ENCODE measurements around the gene NDUFA7. TPM values are rescaled to one million over a fixed set of nuclear protein-coding genes. Genes with fewer than 3 reads are reported as not detected.
A peak's percentile ranks its signal among the peaks of the same experiment; 100 is the strongest.
"Not testable (repeated sequence)": the region's sequence is repeated elsewhere in the genome, so short reads cannot be mapped to it uniquely, and the experiment has no call there.

Gene NDUFA7
- polyA plus RNA-seq, 1 donor = 43.6 TPM

DNA sequence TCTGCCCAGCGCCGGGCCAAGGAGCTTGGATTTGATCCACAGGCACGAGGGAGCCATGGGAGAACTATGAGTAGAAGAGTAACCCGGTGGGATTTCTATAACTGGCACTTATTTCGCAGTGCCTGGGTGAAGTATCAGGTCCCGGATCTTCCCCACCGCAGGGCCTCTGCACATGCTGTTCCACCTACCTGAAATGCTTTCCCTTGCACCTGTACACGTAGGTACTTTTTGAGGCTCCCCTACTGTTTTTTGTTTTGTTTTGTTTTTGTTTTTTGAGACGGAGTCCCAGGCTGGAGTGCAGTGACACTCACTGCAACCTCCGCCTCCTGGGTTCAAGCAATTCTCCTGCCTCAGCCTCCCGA lies 22.3 kb upstream of the NDUFA7 start:
- DNase-seq = no peak

DNA sequence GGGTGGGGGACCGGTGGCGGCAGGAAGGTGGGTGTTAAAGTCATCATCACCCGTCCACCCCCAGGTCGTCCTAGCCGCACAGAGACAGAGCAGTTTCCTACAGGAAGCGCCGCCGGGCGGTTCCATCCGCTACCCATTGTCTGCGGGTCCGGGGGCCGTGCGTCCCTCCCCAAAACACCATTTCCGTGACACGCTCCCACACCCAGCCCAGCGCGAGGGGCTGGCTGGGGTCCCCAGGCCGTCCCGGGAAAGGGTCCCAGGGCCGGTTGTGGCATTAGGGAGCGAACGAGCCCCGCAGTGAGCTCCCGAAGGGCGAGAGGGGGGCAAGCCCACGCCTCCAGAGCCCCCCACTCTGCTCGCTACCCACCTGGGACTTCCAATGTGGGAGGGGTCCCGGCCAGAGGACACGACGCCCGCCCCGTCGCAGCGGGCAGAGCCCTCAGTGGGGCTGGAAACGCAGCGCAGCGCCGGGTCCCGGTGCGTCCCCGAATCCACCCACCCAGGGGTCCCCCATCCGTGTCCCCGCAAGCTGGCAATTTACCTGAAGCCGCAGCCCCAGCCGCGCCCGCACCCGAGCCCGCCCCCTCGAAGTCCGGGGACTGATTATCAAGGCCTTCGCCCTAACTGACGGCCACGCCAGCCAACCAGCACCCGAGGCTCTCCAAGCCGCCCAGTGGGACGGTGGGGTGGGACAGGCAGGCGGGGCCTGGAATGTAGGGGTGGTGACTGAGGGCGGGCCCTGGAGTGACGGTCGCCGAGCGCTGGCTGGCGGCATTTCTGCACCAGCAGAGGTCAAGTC lies 21.7 kb upstream of the NDUFA7 start, which contains the start of gene KANK3:
TSS of gene KANK3 (minus strand) at position 579 of the 799 bp plus-strand sequence. CDS start 5,434 bp downstream, outside the sequence.
- DNase-seq = peak; percentile 93

DNA sequence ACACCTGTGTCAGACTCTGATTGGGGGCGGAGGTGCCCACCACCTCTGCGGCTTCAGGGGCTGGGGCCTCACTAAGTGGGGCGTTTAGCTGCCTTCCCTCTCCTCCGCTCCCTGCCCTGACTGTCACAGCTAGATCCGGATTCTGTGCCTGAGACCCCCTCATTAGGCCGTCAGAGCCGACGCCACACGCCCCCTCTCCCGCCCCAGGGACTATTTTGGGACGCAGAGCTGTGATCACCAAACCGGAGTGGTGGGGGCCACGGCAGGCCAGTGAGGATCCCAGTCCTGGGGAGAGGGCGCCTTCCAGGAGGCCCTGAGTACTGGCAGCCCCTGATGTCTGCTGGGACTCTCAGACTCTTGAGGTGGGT lies 21.1 kb upstream of the NDUFA7 start:
- no peak for DNase-seq

DNA sequence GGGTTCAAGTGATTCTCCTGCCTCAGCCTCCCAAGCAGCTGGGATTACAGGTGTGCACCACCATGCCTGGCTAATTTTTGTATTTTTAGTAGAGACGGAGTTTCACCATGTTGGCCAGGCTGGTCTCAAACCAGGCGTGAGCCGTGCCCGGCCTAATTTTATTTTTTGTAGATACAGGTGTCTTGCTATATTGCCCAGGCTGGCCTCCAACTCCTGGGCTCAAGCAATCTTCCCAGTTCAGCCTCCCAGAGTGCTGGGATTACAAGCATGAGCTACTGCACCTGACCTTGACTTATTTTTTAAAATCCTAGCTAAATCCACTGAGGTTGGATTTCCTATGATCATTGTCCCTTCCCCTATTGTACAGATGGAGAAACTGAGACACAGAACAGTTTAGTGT lies 20.3 kb upstream of the NDUFA7 start:
- DNase-seq = not testable (repeated sequence)

DNA sequence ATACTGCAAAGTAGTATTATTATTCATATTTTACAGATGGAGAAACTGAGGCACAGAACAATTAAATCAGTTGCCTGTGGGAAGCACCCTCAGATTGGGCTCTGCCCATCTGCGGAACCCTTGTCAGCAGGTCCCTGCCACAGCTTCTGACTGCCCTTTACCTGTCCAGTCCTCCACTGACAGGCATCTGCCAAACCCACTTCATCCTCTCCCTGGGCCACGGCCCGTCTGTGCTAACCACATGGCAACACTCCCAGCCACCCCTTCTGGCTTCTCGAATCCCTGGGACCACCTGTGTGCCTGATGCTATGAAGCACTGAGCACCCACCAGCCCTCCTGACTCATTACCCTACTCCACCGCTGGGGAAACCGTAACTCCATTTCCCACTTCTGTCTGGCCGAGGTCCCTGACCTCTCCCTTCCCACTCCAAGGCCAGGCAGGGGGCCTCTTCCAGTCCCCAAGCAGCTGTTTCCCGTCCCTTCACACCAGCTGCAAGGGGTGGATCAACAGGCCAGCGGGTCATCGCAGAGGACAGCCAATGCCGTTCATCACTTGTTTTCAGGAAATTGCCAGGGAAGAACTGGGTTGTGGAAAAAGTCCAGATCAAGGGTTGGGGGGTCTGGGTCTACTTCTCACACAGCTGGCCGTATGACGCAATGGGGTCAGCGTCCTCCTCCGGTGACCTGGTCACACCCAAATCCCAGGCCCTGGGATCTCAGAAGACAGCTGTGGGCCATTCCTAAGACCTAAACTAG lies 19.3 kb upstream of the NDUFA7 start:
- no peak for DNase-seq

DNA sequence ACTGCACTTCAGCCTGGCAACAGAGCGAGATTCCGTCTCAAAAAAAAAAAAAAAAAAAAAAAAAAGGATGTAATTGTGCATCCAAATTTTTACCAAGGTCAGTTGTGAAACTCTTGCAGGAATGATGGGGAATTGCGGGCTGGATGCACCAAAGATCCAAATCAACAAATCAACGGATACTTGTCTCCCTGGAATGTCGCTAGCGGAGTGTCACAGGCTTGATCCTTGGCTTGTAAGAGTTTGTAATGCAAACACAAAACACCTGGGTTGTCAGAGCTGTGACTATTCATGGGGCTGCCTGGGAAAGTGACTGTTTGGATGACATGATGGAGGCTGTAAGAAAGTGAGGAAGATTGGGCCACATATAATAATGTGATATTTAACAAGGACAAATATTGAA lies 17.7 kb upstream of the NDUFA7 start:
- DNase-seq = no peak

DNA sequence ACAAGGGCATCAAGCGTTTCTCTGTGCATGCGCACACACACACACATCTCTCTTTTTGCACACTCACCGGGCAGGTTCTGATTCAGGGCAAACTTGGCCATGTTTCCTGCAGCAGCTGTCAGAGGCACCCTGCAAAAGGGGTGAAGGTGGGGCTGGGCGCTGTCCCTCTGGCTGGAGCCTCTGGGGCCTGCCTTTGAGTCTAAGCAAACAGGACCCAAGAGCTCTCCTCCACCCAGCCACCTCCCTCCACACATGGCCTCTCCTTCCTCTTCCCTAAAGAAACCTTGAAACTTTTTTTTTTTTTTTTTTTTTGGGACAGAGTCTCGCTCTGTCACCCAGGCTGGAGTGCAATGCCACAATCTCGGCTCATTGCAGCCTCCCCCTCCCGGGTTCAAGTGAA lies 16.6 kb upstream of the NDUFA7 start:
- no peak for DNase-seq

DNA sequence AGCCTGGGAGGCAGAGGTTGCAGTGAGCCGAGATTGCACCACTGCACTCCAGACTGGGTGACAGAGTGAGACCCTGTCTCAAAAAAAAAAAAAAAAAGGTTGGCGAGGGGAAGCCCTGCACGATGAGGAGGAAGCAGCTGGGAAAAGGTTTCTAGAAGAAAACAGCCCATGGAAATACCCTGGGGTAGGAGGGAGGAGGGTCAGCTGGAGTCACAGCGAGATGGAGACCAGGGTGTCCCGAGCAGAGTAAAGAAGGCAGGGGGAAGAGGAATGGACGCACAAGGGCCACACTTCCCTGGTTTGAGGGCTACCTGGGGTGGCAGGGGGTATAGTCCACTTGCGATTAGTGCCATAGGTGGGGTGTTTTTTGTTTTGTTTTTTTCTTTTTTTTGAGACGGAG lies 15.5 kb upstream of the NDUFA7 start:
- DNase-seq = no peak

DNA sequence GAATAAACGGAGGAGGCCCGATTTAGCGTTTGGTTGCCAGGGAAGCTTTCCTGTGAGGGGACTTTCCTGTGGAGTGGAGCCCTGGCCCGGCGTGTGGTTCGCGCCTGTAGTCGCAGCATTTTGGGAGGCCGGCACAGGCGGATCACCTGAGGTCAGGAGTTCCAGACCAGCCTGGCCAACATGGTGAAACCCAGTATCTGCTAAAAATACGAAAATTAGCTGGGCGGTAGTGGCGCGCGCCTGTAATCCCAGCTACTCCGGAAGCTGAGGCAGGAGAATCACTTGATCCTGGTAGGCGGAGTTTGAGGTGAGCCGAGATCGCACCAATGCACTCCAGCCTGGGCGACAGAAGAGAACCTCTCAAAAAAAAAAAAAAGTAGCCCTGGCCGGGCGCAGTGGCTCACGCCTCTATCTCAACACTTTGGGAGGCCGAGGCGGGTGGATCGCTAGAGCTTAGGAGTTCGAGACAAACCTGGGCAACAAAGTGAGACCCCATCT lies 14.9 kb upstream of the NDUFA7 start:
- no peak for DNase-seq

DNA sequence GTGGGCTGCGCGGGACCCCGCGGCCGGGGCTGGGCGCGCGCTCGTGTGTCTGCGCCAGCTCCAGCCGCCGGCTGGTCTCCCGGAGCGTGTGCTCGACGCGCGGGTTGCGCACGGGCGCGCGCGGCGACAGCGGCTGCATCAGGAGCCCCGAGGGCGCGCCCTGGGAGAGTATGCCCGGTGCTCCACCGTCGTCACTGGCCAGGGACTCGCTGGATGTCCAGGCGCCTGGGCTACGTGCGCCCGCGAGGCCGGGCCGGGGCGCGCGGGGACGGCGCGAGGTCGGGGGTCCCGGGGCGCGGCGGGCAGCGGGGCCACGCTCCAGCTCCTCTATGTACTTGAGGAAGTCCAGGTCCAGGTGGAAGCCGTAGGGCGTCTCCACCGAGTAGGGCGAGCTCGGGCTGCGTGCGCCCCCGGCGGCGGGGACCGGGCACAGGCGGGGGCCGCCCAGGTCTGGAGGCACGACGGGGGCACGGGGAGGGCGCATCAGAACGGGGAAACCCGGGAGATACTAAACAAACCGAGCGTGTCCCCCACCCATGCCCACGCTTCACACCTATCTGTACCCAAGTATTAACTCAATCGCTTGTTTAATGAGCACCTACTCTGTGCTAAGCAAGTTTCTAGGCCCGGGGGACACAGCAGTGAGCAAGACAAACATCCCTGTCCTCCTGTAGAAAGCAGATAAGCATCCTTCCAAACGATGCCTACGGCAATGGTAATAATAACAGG lies 14.3 kb upstream of the NDUFA7 start:
- DNase-seq = no peak

DNA sequence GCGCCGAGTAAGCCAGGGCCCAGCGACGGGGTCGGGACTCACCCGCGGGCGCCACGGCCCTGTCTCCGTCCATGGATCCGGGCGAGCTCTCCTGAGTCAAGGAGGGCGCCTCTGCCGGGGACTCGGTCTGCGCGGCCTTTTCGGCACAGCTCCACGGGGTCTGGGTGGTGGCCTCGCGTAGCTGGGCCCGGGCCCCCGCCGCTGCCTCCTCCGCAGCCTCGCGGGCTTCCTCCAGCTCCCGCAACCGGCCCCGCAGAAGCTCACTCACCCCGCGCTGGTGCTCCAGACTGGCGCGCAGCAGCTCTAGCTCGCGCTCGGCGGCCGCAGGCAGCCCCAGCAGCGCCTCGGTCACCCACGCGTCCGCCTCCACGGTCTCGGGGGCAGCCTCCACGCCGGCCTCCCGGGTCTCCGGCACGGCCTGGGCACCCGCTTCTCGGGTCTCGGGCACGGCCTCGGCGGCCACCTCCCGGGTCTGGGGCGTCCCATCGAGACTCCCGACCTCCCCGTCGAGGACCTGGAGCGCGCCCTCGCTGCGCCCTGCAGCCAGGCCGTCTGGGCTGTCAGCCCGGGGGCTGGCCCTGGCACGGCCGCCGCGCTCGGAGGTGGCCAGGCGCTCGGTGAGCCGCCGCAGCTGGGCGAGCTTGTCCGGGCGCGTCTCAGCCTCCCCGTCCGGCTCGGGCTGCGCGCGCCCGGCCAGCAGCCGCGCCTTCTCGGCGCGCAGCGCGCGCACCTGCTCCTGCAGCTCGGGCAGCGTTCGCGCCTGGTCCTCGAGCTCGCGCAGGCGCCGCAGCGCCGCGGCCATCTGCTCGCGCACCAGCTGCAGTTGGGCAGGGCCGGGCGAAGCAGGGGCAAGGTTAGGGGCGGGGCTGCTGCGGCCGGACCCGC lies 13.5 kb upstream of the NDUFA7 start:
- DNase-seq = peak; percentile 64

DNA sequence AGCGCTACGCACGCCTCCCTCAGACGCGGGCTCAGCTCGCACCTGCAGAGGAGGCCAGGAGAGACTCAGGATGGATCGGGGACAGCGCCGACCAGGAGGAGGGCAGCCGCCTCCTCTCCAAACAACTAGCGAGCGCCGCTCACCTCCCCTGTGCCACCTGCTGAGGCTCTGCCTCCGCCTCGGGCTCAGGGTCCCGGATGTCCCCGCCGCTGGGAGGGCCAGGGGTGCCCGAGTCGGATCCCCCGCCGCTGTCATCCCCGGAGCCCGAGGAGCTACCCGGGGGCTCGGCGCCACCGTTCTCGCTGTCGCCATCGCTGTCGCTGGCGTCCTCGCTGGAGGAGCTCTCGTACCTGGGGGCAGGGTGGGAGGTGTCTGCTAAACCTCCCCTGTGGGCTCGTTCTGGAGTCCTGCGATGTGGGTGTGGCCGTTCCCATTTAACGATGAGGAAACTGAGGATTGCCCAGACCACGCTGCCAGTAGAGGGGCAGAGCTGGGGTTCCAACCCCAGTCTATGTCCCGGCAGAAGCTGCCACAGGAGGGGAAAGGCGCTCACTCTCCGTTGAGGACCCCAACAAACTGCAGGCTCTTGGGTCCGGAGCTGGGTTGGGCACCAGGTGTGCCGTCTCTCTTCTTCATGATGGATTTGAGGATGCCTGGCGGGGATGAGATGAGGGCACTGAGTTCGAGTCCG lies 12.7 kb upstream of the NDUFA7 start:
- no peak for DNase-seq

DNA sequence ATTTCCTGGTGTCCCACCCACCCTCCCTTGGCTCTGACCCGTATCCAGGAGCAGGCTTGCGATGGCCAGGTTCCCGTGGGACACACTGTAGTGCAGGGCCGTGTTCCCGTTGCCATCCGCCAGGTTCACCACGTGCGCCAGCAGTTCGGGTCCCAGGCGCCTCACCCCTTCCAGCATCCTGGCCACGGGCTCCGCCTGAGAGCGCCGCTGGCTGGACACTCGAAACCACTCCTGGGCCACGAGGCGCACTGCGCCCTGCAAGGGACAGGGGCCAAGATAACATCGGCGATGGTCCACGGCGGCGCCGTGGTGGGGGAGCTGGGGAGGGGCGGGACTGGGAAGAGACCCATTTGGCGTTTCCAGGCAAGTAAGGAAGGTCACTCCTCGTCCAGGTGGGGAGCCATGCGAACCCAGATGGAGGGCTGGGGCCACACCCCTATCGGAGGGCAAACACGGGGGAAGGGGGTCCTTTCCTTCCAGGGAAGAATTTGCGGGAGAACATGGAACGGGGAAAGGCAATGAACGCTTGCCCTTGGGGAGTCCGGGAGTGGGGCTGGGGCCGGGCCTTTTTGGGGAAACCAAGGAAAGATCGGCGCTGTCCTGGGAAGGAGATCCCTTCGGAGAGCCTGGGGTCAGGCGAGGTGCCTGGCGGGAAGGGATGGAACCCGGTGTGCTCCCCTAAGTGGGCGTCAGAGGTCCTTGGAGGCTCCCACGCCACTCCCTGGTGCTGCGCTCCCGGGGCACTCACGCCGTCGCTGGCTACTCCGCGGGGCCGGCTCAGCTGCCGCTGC lies 12.0 kb upstream of the NDUFA7 start:
- DNase-seq = no peak

DNA sequence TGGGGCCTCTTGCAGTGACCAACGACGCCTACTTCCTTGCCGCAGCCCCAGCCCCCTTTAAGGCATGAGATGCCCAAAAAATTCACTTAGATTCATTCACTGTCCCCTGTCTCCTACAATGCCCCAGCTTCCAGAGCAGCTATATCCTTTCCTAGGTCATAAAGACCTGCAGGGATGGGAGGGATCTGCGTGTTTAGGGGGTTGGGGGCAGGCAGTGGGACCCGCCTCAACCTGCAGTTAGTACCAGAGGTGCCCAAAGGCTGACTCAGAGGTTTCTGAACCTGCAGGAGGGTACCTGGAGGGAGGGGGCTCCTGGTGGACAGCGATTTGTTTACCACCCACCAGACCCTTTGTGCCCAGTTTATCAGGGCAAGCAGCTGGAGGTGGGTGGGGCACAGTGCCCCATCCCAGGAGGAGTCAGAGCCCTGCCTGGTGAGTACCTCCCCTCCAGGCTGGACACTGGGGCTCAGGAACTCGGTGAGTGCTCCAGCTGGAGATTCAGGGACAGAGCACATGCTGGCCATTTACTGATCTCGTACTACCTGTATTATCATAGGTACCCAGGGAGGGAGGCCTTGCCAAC lies 10.2 kb upstream of the NDUFA7 start:
- DNase-seq = no peak

DNA sequence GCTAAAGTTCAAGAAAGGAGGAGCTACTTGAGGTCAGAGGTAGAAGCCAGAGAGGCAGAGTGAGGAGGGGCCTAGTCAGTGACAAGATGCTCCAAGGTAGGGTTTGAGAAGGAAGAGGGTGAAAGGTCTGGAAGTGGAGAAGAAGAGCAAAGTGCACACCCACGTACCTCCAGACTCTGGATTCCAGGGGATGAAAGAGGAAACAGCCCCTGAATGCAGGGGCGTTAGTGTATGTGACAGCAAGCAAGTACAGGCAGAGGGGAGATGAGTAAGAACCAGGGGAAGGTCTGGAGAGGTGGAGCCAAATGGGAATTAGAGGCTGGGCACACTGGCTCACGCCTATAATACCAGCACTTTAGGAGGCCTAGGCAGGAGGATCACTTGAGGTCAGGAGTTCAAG lies 8.8 kb upstream of the NDUFA7 start:
- no peak for DNase-seq

DNA sequence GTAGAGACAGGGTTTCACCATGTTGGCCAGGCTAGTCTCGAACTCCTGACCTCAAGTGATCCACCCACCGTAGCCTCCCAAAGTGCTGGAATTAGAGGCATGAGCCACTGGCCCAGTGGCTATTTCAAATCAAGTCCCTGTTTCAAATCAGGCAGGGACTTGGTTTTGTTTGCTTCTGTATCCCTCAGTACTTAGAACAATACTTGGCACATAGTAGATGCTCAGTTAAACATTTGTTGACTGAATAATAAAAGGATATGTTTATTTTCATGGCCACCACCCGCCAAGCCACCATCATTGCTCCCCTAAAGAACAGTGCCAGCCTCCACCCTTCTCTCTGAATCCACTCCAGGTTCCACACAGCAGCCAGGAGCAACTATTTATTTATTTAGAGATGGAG lies 4.3 kb upstream of the NDUFA7 start:
- no peak for DNase-seq

DNA sequence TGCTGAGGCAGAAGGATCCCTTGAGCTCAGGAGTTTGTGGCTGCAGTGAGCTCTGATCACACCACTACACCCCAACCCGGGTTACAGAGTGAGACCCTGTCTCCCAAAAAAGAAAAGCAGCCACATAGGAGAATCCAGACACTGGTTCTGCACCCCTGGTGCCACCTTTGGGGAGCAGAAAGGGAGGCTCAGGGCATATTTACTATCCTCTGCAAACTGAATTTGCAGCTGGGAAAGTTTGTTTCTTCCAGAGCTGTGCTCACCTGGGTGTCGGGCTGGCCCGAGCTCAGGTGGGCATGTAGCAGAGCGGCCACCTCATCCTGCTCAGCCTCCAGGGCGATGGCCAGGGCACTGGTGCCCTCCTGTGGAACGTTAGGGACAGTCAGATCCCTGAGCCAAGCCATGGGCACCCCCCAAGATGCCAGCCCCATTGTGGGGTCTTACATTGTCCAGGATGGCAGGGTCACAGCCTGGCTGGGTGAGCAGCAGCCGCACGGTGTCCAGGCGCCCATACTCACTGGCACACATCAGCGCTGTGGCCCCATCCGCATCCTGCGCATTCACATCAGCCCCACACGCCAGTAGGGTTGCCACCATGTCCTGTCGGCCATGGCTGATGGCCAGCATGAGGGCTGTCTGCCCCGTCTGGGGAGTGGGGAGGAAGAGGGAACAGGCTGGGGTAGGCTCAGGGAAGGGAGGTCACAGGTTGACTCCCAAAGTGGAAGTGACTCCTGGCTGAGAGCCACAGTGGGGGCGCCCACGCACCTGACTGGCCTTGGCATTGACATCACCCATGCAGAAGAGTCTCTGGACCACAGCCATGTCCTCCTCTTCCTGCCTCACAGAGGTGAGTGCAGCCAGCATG lies 3.2 kb upstream of the NDUFA7 start:
- no peak for DNase-seq

DNA sequence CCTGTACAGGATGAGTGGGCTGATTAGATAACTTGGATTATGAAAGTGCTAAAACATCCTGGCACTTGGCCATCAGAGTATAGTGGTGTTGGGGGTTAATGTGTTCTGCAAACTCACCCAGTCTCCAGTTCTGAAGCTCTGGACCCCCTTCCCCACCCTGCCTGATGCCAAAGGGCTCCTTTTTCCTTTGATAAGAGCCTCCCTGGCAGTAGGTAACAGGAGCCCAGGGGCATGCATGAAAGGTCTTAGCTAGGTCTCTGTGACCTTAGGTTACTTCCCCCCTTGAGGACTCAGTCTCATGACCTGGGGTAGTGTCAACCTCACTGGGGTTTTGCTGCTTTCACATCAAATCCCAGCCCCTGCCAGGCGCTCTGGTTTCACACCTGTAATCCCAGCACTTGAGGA lies 2.6 kb upstream of the NDUFA7 start:
- DNase-seq = no peak

DNA sequence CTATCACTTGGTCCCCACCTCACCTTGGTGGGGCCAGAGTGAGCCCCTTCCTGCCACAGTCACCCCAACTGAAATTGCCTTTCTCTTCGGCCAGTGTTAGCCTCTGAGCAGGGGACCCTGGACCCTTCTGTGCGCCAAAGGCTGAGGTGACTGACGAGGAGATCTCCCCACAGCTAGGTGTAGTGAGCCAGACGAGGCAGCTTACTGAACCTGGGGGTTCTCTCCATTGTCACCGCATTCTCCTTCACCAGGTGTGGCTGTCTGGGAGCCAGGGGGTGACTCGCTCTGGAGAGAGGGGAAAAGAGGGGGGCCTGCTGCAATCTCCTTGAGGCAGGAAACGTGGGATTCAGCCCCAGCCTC lies 1.4 kb upstream of the NDUFA7 start:
- no peak for DNase-seq
